Omental fat pad (tissue), 4 donors: ENCODE results near the gene PDE4D. TPM values are rescaled to one million over a fixed set of nuclear protein-coding genes. Genes with fewer than 3 reads are reported as not detected.

Source experiments
- ATAC-seq: fragments of 150-250 bp; one replicate; pipeline ENCODE4 v1.9.1; 2016; ENCODE audit warnings: mild to moderate bottlenecking, moderate library complexity; ENCODE audit not compliant: low FRiP score
- DNase-seq: peaks from one replicate; pipeline ENCODE4 v3.0.0-alpha.2; 2019; ENCODE audit warnings: low spot score
- CTCF ChIP-seq, 3 donors: fragments of 450-650 bp; IDR thresholded peaks; one replicate each; pipeline ENCODE4 v1.5.1; 2016 to 2017; ENCODE audit warnings: antibody characterized with exemption in 3 of 3, mild to moderate bottlenecking in 3 of 3, moderate library complexity in 2 of 3
- total RNA-seq, 4 donors: library from RNA; depleted of rRNA; stranded (reverse); fragments of >200 nt; gene quantifications; one replicate each; pipeline ENCODE4 v1.1.0, GENCODE V29; 2016

The PDE4D gene
- total RNA-seq, 4 donors from 2014 or later, result 32.5 to 94.8 (median 43.2) TPM

DNA sequence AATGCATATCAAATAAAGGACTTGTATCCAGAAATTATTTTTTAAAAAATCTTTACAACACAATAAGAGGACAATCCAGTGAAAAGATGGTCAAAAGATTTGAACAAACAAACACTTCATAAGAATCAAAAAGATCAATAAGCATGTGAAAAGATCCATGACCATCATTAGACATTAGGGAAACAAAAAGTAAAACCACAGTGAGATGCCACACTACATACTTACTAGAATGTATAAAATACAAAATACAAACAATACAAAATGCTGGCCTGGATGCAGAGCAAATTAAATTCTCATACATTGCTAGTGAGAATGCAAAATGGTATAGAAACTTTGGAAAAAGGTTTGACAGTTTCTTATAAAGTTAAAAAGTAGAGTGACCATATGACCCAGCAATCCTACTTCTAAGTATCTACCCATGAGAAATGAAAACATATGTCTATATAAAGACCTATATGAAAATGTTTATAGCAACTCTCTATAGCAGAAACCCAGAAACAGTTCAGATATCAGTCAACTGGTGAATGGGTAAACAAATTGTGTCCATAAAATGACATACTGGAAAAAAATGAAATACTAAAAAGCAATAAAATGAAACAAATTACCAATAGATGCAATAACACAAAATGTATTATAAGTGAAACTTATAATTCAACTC is 884.6 kb downstream of the PDE4D start:
- ATAC-seq (no peak), DNase-seq (no peak)
- no peak for TF ChIP-seq CTCF (IDR thresholded peaks at IDR 0.05)

DNA sequence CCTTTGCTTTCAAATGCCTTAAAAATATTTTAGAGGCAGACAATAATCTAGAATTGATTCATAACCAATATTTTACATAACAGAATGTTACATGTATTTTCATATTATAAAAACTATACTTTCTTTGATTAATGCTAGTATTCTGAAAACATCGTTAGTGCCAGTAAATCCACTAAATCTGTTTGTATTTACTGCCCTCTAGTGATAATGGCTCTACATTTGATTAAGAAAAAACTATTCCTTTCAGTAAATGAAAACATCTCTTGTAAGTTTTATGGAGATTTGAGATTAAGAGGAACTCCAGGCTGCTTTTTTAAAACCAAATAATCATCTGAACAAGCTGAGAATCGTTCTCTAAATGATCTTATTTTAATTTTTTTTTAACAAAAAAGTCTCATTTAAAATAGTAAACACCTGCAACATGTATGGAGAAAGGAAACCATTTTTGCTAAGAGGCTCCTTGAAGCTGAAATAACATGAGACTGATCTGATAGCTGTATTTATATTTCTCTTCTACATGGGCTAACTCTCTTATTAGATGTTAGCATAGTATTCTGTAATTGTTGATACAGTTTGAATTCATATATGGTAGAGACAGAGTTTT is 886.0 kb downstream of the PDE4D start:
- DNase-seq, result no peak
- no peak for TF ChIP-seq CTCF (IDR thresholded peaks at IDR 0.05)
- ATAC-seq, result no peak

GRCh38 chr5:59005934-59006701 is 887.4 kb downstream of the PDE4D start:
- ATAC-seq (no peak), DNase-seq (no peak)
- no peak for TF ChIP-seq CTCF (IDR thresholded peaks at IDR 0.05)

- TF ChIP-seq CTCF (IDR thresholded peaks at IDR 0.05), result no peak
- DNase-seq, result no peak
- ATAC-seq, result no peak
Measured at GRCh38 chr5:59003641-59004040, 889.9 kb downstream of the PDE4D start.

- DNase-seq (no peak), ATAC-seq (no peak)
- TF ChIP-seq CTCF (IDR thresholded peaks at IDR 0.05), result no peak
Measured at GRCh38 chr5:59003124-59003523, 890.4 kb downstream of the PDE4D start.

DNA sequence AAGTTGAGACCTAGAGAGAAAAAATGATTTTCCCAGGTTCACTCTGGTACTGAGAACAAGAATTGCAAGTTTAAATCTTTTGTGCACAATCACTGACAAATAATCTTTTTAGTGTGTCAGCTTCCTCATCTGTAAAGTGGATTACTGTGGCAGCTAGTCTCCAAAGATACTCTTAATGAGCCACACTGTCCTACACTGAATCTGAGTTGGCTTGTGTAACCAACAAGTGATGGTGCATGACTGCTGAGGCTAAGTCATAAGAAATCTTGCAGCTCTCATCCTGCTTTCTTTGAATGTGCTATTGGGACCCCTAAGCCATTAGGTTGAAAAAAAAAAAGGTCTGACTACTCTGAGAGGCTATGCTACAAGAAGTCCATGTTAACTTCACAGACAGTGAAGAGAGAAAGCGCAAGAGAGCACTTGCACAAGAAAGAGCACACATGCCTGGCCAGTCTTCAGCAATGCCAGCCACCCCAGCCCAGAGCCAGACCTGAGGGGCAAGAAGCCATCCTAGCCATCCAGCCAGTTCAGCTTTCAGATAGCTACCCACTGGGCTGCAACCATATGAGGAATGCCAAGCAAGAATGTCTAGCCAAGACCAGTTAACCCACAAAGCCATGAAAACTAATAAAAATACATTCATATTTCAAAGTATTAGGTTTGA is 891.2 kb downstream of the PDE4D start:
- DNase-seq, result no peak
- no peak for TF ChIP-seq CTCF (IDR thresholded peaks at IDR 0.05)
- no peak for ATAC-seq
